ENCODE results near the gene HYAL1. TPM values are rescaled to one million over a fixed set of nuclear protein-coding genes. Genes with fewer than 3 reads are reported as not detected.
"Not testable (repeated sequence)": the region's sequence is repeated elsewhere in the genome, so short reads cannot be mapped to it uniquely, and the experiment has no call there.

The HYAL1 gene
- total RNA-seq, 2 experiments from 2014 or later, result 0.28 to 0.35 TPM

DNA sequence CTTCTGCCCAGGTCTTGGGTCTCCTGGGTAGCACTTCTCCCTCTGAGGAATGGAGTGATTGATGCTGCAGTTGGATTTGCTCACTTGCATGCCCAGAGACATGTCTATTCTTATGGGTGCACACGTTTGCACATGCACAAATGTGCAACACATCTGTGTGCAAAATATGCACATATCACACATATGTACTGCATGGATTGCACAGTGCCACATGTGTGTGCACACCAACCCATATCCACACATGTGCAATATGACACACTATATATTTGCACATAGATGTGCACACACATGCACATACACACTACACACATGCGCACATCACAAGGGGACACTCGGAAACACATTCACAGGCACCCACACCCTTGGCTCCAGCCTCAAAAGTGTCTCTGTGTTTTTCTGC lies 35.1 kb downstream of the HYAL1 start:
- H3K27ac Mint-ChIP-seq, result no peak overlapping the region
- CTCF ChIA-PET, result no interaction called here
- DNase-seq, result no peak
- peaks cover 13% of the 10 kb centered on the region for H3K4me1 Mint-ChIP-seq
- POLR2A ChIA-PET, result interaction anchor here (2.1 kb wide), 1 partner anchor 32 kb away, joined by 9 read pairs; the partner anchor contains the start of gene GNAI2
- H3K4me3 Mint-ChIP-seq, result no peak overlapping the region
- no peaks in the 10 kb centered on the region for H3K9me3 Mint-ChIP-seq
- no peaks in the 10 kb centered on the region for H3K36me3 Mint-ChIP-seq (ENCODE audit: low read depth)
- peaks cover 26% of the 10 kb centered on the region for H3K27me3 Mint-ChIP-seq

- CTCF ChIA-PET, result interaction anchor here (1.2 to 1.7 kb wide), 3 partner anchors 11 to 73 kb away, joined by 3 to 7 read pairs (median 4); no protein-coding TSS in a partner anchor
- Mint-ChIP-seq H3K9me3 (no peaks in the 10 kb centered on the region), H3K36me3 (ENCODE audit: low read depth) (no peaks in the 10 kb centered on the region), H3K4me1 (peaks cover 7% of the 10 kb centered on the region), H3K27me3 (peaks cover 21% of the 10 kb centered on the region), H3K27ac (no peak overlapping the region), H3K4me3 (no peak overlapping the region)
- DNase-seq, result no peak
- POLR2A ChIA-PET, result interaction anchor here (1.1 to 2.1 kb wide), 3 partner anchors 20 to 31 kb away, joined by 3 to 9 read pairs (median 6); partner anchors contain the start of gene GNAI2
Measured at GRCh38 chr3:50267280-50267913, 36.0 kb downstream of the HYAL1 start.

DNA sequence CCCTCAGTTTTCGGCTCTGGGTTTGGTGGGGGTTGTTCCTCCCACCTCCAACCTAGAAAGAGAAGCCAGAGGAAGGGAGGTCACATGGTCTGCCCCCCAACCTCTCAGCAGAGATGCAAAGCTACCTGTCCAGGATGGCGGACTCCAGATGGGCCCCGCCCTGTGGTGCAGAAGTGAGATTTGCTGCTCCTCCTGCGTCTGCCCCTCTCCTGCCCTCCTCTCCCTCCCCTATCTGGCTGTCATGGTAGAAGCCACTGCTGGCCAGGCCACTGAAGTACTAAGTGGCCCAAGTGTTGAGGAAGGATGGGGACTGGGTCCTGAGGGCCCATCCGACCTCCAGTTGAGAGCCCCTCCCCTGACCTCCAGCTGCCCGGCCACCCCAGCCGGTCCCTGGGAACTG lies 36.5 kb downstream of the HYAL1 start:
- Mint-ChIP-seq H3K36me3 (ENCODE audit: low read depth) (no peaks in the 10 kb centered on the region), H3K9me3 (no peaks in the 10 kb centered on the region), H3K27me3 (peaks cover 21% of the 10 kb centered on the region), H3K27ac (no peak overlapping the region), H3K4me1 (peaks cover 5% of the 10 kb centered on the region), H3K4me3 (no peak overlapping the region)
- ChIA-PET CTCF (interaction anchor here (0.9 to 1.7 kb wide), 5 partner anchors 11 to 72 kb away, joined by 3 to 7 read pairs (median 4); no protein-coding TSS in a partner anchor), POLR2A (interaction anchor here (1.1 to 2.1 kb wide), 3 partner anchors 20 to 30 kb away, joined by 3 to 9 read pairs (median 6); partner anchors contain the start of gene GNAI2)
- DNase-seq, result no peak

- POLR2A ChIA-PET, result interaction anchor here (1.9 to 2.1 kb wide), 3 partner anchors 19 to 72 kb away, joined by 4 to 9 read pairs (median 6); partner anchors contain the start of gene GNAI2
- CTCF ChIA-PET, result interaction anchor here (0.8 to 1.7 kb wide), 4 partner anchors 19 to 147 kb away, joined by 3 to 7 read pairs (median 4); no protein-coding TSS in a partner anchor
- H3K36me3 Mint-ChIP-seq (ENCODE audit: low read depth), result no peaks in the 10 kb centered on the region
- no peaks in the 10 kb centered on the region for H3K4me1 Mint-ChIP-seq
- no peak for DNase-seq
- H3K27me3 Mint-ChIP-seq, result peaks cover 21% of the 10 kb centered on the region
- no peak overlapping the region for H3K27ac Mint-ChIP-seq
- H3K4me3 Mint-ChIP-seq, result no peak overlapping the region
- no peaks in the 10 kb centered on the region for H3K9me3 Mint-ChIP-seq
Measured at GRCh38 chr3:50266017-50266416, 37.4 kb downstream of the HYAL1 start.

- H3K4me3 Mint-ChIP-seq, result no peak overlapping the region
- ChIA-PET CTCF (interaction anchor here (0.8 to 1.7 kb wide), 3 partner anchors 19 to 146 kb away, joined by 4 to 7 read pairs (median 4); no protein-coding TSS in a partner anchor), POLR2A (interaction anchor here (1.9 kb wide), 2 partner anchors 18 to 71 kb away, joined by 4 to 6 read pairs; no protein-coding TSS in a partner anchor)
- DNase-seq, result no peak
- peaks cover 21% of the 10 kb centered on the region for H3K27me3 Mint-ChIP-seq
- H3K27ac Mint-ChIP-seq, result no peak overlapping the region
- H3K36me3 Mint-ChIP-seq (ENCODE audit: low read depth), result no peaks in the 10 kb centered on the region
- H3K9me3 Mint-ChIP-seq, result no peaks in the 10 kb centered on the region
- peaks cover under 1% of the 10 kb centered on the region for H3K4me1 Mint-ChIP-seq
Measured at GRCh38 chr3:50265571-50265970, 37.8 kb downstream of the HYAL1 start.

GRCh38 chr3:50264964-50265485 lies 38.3 kb downstream of the HYAL1 start:
- no peak for DNase-seq
- peaks cover 21% of the 10 kb centered on the region for H3K27me3 Mint-ChIP-seq
- H3K9me3 Mint-ChIP-seq, result no peaks in the 10 kb centered on the region
- H3K36me3 Mint-ChIP-seq (ENCODE audit: low read depth), result no peaks in the 10 kb centered on the region
- CTCF ChIA-PET, result interaction anchor here (2.1 kb wide), 1 partner anchor 38 kb away, joined by 12 read pairs; no protein-coding TSS in a partner anchor
- POLR2A ChIA-PET, result interaction anchor here (1.4 to 1.9 kb wide), 3 partner anchors 18 to 71 kb away, joined by 3 to 4 read pairs (median 4); no protein-coding TSS in a partner anchor
- no peak overlapping the region for H3K4me3 Mint-ChIP-seq
- no peak overlapping the region for H3K27ac Mint-ChIP-seq
- peaks cover 3% of the 10 kb centered on the region for H3K4me1 Mint-ChIP-seq

DNA sequence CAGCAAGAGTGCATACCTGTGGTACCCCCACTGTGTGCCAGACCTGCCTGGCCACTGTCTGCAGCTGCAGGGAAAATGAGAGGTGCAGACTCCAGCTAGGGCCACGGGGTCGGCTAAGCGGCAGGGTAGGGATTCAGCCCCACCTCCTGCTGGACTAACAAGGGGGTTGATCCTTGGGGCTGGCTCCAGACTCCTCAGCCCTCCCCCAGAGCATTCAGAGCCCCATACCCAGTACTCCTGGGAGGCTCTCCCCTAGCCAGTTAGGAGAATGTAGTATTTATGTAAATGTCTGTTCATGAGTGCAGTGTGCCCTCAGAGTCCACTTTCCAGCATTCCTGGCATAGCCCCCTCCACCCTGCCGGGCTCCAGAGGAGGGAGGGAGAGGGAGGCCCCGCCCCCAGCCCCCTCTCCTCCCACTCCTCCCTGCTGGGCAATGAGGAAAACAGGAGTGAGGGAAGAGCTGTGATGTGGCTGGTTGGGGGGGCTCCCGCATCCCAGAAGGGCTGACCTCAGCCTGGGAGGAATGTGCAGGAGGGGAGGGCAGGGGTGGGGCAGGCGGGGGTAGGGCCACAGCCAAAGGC lies 38.9 kb downstream of the HYAL1 start:
- Mint-ChIP-seq H3K9me3 (no peaks in the 10 kb centered on the region), H3K27me3 (peaks cover 21% of the 10 kb centered on the region), H3K4me3 (no peak overlapping the region), H3K4me1 (peaks cover 7% of the 10 kb centered on the region), H3K36me3 (ENCODE audit: low read depth) (peaks cover 4% of the 10 kb centered on the region), H3K27ac (no peak overlapping the region)
- POLR2A ChIA-PET, result interaction anchor here (0.7 to 1.9 kb wide), 6 partner anchors 9 to 70 kb away, joined by 3 to 4 read pairs (median 4); no protein-coding TSS in a partner anchor
- CTCF ChIA-PET, result interaction anchor here (1.2 to 2.1 kb wide), 3 partner anchors 15 to 37 kb away, joined by 6 to 12 read pairs (median 9); no protein-coding TSS in a partner anchor
- DNase-seq, result no peak

DNA sequence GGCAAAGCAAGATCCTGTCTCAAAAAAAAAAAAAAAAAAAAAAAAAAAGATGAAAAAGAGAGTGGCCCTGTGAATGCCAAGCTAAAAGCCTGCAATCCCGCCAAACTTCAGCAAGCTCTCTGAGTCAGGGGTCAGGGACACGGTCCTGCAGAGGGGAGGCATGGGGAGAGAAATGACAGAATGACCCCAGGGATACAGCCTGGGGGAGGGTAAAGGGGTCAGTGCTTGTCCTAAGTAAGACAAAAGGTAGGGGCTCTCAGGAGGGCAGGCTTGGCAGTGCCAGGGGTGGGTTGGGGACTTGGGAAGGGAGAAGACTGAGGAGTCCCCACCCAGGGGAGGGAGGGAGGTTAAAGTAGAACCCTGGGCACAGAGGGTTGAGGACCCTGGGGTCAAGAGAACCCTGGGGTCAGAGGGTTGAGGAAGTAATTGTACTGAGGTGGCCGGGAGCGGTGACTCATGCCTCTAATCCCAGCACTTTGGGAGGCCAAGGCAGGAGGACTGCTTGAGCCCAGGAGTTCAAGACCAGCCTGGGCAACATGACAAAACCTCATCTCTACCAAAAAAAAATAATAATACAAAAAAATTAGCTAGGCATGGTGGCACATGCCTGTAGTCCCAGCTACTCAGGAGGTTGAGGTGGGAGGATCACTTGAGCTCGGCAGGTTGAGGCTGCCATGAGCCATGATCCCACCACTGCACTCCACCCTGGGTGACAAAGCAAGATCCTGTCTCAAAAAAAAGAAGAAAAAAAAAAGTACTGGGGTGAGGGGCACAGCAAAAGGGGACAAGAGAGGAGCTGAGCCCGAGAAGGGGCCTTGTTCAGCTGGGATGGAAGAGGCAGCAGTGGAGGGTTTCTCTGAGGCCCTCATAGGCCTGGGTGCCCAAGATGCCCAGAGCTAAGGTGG lies 39.6 kb downstream of the HYAL1 start:
- no peak overlapping the region for H3K4me3 Mint-ChIP-seq
- peaks cover 20% of the 10 kb centered on the region for H3K27me3 Mint-ChIP-seq
- H3K36me3 Mint-ChIP-seq (ENCODE audit: low read depth), result peaks cover 12% of the 10 kb centered on the region
- CTCF ChIA-PET, result interaction anchor here (0.7 to 2.1 kb wide), 7 partner anchors 15 to 591 kb away, joined by 3 to 12 read pairs (median 4); no protein-coding TSS in a partner anchor
- no peaks in the 10 kb centered on the region for H3K9me3 Mint-ChIP-seq
- H3K27ac Mint-ChIP-seq, result no peak overlapping the region
- peaks cover 8% of the 10 kb centered on the region for H3K4me1 Mint-ChIP-seq
- POLR2A ChIA-PET, result interaction anchor here (0.7 to 1.9 kb wide), 7 partner anchors 8 to 69 kb away, joined by 3 to 4 read pairs (median 4); no protein-coding TSS in a partner anchor
- DNase-seq, result no peak

DNA sequence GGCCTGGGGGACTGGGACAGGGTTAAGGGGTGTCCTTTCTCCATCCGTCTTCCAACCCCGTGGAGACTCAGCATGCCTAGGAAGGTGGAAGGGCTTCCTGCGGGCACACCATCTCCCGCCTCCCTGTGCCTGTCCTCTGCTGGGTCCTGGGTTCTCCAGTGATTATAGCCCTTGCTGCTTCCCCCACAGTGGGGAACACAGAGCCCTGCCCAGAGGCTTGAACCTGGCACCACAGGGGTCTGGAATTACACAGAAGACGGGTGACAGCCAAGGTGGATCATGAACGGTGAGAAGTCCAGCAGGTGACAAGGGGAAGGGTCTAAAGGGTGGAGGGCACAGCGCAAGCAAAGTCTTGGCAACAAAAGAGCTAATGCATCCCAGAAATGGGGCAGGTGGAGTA lies 40.6 kb downstream of the HYAL1 start:
- ChIA-PET CTCF (interaction anchor here (0.7 to 2.1 kb wide), 6 partner anchors 14 to 591 kb away, joined by 3 to 12 read pairs (median 4); no protein-coding TSS in a partner anchor), POLR2A (interaction anchor here (0.9 kb wide), 1 partner anchor 16 kb away, joined by 4 read pairs; no protein-coding TSS in a partner anchor)
- Mint-ChIP-seq H3K9me3 (no peaks in the 10 kb centered on the region), H3K27ac (no peak overlapping the region), H3K4me3 (no peak overlapping the region), H3K36me3 (ENCODE audit: low read depth) (peaks cover 21% of the 10 kb centered on the region), H3K4me1 (peaks cover 8% of the 10 kb centered on the region), H3K27me3 (peaks cover 10% of the 10 kb centered on the region)
- no peak for DNase-seq

GRCh38 chr3:50262200-50262599 lies 41.2 kb downstream of the HYAL1 start:
- H3K27ac Mint-ChIP-seq, H3K4me3 Mint-ChIP-seq, H3K27me3 Mint-ChIP-seq, DNase-seq, POLR2A ChIA-PET, H3K9me3 Mint-ChIP-seq: not testable (repeated sequence)
- CTCF ChIA-PET, result interaction anchor here (1.2 to 1.3 kb wide), 2 partner anchors 16 kb away, joined by 4 to 5 read pairs; no protein-coding TSS in a partner anchor
- H3K36me3 Mint-ChIP-seq (ENCODE audit: low read depth), result peaks cover 27% of the 10 kb centered on the region
- H3K4me1 Mint-ChIP-seq, result peaks cover 10% of the 10 kb centered on the region

DNA sequence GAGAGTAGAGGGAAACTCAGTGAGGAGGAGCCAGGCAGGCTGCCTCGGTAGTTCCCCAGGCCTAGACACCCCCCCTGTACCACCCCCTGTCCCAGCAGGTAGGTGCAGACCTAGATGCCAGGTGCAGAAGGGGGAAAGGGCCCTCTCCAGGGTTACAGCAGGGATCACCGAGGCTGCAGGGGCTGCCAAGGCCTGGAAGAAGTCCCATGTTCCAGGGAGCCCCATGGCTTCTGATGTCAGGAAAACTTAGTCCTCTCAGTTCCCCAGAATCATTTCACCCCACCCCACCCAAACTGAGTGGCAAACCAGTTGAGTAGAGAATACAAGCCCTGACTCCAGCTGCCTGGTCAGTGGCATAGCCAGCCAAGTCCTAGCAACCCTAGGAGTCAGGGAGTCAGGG lies 41.9 kb downstream of the HYAL1 start:
- ChIA-PET CTCF (interaction anchor here (1.3 to 1.5 kb wide), 2 partner anchors 10 to 15 kb away, joined by 5 to 8 read pairs; no protein-coding TSS in a partner anchor), POLR2A (interaction anchor here (0.8 kb wide), 2 partner anchors 32 to 44 kb away, joined by 3 read pairs; no protein-coding TSS in a partner anchor)
- Mint-ChIP-seq H3K9me3 (no peaks in the 10 kb centered on the region), H3K4me1 (peaks cover 12% of the 10 kb centered on the region), H3K27ac (no peak overlapping the region), H3K27me3 (peaks cover 6% of the 10 kb centered on the region), H3K4me3 (no peak overlapping the region), H3K36me3 (ENCODE audit: low read depth) (peaks cover 34% of the 10 kb centered on the region)
- no peak for DNase-seq

All from activated CD4-positive, alpha-beta memory T cell treated with anti-CD3 and anti-CD28 coated beads, Interleukin-2, amount 10 ng/mL, durations not matched to agents 7 days and 5 days (primary cell).